MCF 10A (cell line): ENCODE measurements around the gene MRPL14. TPM values are rescaled to one million over a fixed set of nuclear protein-coding genes. Genes with fewer than 3 reads are reported as not detected.
A peak's percentile ranks its signal among the peaks of the same experiment; 100 is the strongest.

ENCODE experiments used
- BruUV-seq: library from RNA; stranded (reverse); fragments of 400-500 nt; replicated peaks from 2 replicates; lab custom pipeline; 2021; lab: Mats Ljungman, UMichigan
- CTCF ChIA-PET: fragments of 300-600 bp; sonication (Branson Sonifier 250); formaldehyde crosslinking; extraction: SDS; loops from one replicate; lab custom pipeline; 2021; ENCODE audit warnings: antibody characterized with exemption, inconsistent platforms; lab: Yijun Ruan, JAX
- POLR2A ChIA-PET: fragments of 300-600, 350-650 bp; sonication (Branson Sonifier 250); formaldehyde crosslinking; extraction: SDS; loops from one replicate; lab custom pipeline; 2020; ENCODE audit warnings: antibody characterized with exemption, inconsistent platforms; lab: Yijun Ruan, JAX
- DNase-seq: peaks from one replicate; pipeline ENCODE4 v3.0.0-alpha.2; 2018; ENCODE audit not compliant: unreplicated experiment
- H3K27ac Mint-ChIP-seq: one replicate; pipeline ENCODE4 v1.8.0; 2022; ENCODE audit warnings: mild to moderate bottlenecking, low read depth, mixed read lengths; ENCODE audit not compliant: unreplicated experiment
- H3K27me3 Mint-ChIP-seq: one replicate; pipeline ENCODE4 v1.8.0; 2022; ENCODE audit warnings: mixed read lengths; ENCODE audit not compliant: insufficient read depth, unreplicated experiment
- H3K36me3 Mint-ChIP-seq: one replicate; pipeline ENCODE4 v1.8.0; 2022; ENCODE audit warnings: mild to moderate bottlenecking, moderate library complexity, mixed read lengths; ENCODE audit not compliant: insufficient read depth, unreplicated experiment
- H3K4me1 Mint-ChIP-seq: one replicate; pipeline ENCODE4 v1.8.0; 2022; ENCODE audit warnings: mixed read lengths; ENCODE audit not compliant: insufficient read depth, unreplicated experiment
- H3K4me3 Mint-ChIP-seq: one replicate; pipeline ENCODE4 v1.8.0; 2022; ENCODE audit warnings: mild to moderate bottlenecking, moderate library complexity, mixed read lengths; ENCODE audit not compliant: unreplicated experiment
- H3K9me3 Mint-ChIP-seq: one replicate; pipeline ENCODE4 v1.8.0; 2022; ENCODE audit warnings: mixed read lengths; ENCODE audit not compliant: unreplicated experiment
- intact Hi-C: fragments of 100-400 bp; cut with micrococcal nuclease; formaldehyde crosslinking; loops from 2 replicates; pipeline ENCODE4 v1.14.1; 2022
- total RNA-seq: library from RNA; stranded (reverse); gene quantifications from 2 replicates; pipeline ENCODE4 v1.2.3, GENCODE V29; 2022
- TF ChIP-seq, protein P1 (sequence below): fragments of 200-600 bp; IDR thresholded peaks from one replicate; pipeline ENCODE4 v1.8.0; 2022; ENCODE audit warnings: antibody characterized with exemption, mild to moderate bottlenecking; ENCODE audit not compliant: unreplicated experiment

The MRPL14 gene
- total RNA-seq, 1 experiment from 2014 or later: 66.8 TPM

DNA sequence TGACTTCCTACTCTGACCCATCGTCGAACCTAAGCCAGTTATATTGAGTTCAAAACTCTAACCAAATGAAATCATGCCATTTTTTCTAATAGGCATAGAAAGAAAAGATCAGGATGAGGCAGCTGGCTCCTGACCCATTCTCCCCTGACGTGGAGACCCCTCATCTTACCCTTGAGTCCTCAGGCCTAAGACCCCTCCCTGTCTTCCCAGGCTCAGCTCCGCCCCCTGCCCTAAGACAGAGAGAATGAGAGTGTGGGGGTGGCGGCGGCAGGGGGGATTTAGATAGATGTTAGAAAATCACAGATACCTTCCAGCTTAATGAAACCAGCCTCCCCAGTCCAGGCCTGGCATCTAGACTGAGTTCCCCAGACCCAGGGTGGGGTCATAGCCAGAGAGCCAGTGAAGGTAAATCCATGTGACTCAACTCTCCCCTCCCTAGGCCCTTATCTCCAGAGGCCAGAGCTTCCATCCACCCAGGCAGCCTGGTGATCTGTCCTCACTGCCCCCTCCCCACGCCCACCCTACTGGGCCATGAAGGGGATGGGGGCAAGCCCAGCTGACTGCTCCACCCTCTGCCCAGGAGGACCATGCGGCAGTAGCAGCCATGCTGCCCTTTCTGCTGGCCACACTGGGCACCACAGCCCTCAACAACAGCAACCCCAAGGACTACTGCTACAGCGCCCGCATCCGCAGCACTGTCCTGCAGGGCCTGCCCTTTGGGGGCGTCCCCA is 6.9 kb upstream of the MRPL14 start:
- Mint-ChIP-seq H3K9me3 (no peaks in the 10 kb centered on the region), H3K4me1 (peaks cover 22% of the 10 kb centered on the region), H3K4me3 (no peak overlapping the region), H3K36me3 (peaks cover 16% of the 10 kb centered on the region), H3K27ac (no peak overlapping the region), H3K27me3 (no peaks in the 10 kb centered on the region)
- intact Hi-C loops: no loop called here
- no TSS peak for BruUV-seq
- TF ChIP-seq, protein P1, sequence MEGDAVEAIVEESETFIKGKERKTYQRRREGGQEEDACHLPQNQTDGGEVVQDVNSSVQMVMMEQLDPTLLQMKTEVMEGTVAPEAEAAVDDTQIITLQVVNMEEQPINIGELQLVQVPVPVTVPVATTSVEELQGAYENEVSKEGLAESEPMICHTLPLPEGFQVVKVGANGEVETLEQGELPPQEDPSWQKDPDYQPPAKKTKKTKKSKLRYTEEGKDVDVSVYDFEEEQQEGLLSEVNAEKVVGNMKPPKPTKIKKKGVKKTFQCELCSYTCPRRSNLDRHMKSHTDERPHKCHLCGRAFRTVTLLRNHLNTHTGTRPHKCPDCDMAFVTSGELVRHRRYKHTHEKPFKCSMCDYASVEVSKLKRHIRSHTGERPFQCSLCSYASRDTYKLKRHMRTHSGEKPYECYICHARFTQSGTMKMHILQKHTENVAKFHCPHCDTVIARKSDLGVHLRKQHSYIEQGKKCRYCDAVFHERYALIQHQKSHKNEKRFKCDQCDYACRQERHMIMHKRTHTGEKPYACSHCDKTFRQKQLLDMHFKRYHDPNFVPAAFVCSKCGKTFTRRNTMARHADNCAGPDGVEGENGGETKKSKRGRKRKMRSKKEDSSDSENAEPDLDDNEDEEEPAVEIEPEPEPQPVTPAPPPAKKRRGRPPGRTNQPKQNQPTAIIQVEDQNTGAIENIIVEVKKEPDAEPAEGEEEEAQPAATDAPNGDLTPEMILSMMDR: no peak
- no peak for DNase-seq
- POLR2A ChIA-PET: interaction anchor here (1.3 kb wide), 1 partner anchor 66 kb away, joined by 4 read pairs; no protein-coding TSS in a partner anchor
- CTCF ChIA-PET: interaction anchor here (0.5 to 2.7 kb wide), 7 partner anchors 17 to 102 kb away, joined by 3 to 9 read pairs (median 4); no protein-coding TSS in a partner anchor

DNA sequence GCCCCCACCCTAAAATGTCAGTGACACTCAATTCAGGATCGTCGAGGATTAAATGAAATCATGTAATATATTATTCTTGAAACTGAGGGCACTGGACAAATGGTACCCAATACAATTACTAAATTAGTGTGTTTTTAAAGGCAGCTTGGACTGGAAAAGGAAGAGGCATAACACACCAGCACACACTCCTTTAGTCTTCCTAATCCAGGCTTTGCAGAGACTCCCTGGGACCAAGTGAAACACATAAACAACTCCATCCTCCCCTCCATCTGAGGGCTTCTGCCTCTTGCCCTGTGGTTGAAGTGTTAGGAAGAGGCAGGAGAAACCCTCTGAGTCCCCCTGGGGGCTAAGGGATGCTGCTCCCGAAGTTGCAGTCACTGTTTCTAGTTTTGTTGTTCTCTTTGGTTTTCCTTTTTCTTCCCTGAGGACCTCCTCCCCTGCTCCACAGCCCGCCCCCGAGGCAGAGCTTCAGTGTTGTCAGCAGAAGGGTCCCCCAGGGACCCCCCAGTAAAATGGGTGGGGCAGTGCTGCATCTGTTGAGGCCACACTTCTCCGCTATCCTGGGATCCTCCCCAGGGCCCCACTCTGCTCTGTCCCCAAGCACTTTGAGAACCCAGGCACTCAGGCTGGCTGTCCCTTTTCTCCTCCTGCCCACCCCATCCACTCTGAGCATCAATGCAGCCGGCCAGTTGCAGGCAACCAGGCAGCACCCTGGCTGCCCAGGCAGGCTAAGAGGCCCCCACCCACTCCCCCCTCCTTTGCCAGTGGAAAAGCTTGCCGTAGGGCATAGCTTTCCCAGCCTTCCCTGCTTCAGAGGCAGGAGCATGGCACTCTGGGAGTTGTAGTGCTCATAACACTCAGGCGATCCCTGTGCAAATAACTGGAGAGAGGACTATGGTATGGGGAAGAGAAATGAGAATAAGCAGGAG is 6.0 kb upstream of the MRPL14 start:
- TF ChIP-seq, protein P1: no peak
- no peaks in the 10 kb centered on the region for H3K9me3 Mint-ChIP-seq
- H3K27me3 Mint-ChIP-seq: no peaks in the 10 kb centered on the region
- peak; percentile 43 for DNase-seq
- peaks cover 22% of the 10 kb centered on the region for H3K4me1 Mint-ChIP-seq
- peak overlapping the region; percentile 18 for H3K27ac Mint-ChIP-seq
- no TSS peak for BruUV-seq
- H3K36me3 Mint-ChIP-seq: peaks cover 16% of the 10 kb centered on the region
- intact Hi-C loops: no loop called here
- H3K4me3 Mint-ChIP-seq: no peak overlapping the region
- ChIA-PET POLR2A (interaction anchor here (1.3 kb wide), 1 partner anchor 67 kb away, joined by 4 read pairs; no protein-coding TSS in a partner anchor), CTCF (interaction anchor here (0.6 to 2.7 kb wide), 10 partner anchors 17 to 363 kb away, joined by 3 to 9 read pairs (median 3); partner anchors contain the start of gene VEGFA)

DNA sequence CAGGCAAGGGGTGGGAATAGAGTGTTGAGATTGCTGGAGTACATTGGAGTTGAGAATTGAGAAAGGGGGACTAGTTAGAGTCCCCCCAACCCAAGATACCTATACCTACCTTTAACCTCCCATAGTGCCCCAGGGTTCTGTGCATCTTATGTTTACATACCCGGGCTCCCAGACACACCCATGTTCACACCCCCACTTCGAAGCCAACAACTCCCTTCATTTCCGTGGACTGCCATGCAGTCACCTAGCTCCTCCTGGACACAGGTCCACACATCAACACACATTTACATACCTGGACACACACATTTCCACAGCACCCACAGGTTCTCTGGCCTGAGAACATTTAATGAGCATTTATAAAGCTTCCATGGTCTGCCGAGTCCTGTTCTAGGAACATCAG is 5.2 kb upstream of the MRPL14 start:
- no peaks in the 10 kb centered on the region for H3K9me3 Mint-ChIP-seq
- peak overlapping the region; percentile 18 for H3K27ac Mint-ChIP-seq
- intact Hi-C loops: no loop called here
- TF ChIP-seq, protein P1: no peak
- peaks cover 15% of the 10 kb centered on the region for H3K36me3 Mint-ChIP-seq
- H3K27me3 Mint-ChIP-seq: no peaks in the 10 kb centered on the region
- ChIA-PET CTCF (interaction anchor here (0.6 to 2.7 kb wide), 5 partner anchors 19 to 37 kb away, joined by 3 to 10 read pairs (median 5); no protein-coding TSS in a partner anchor), POLR2A (interaction anchor here (0.6 kb wide), 1 partner anchor 395 kb away, joined by 4 read pairs; no protein-coding TSS in a partner anchor)
- no peak overlapping the region for H3K4me3 Mint-ChIP-seq
- peaks cover 22% of the 10 kb centered on the region for H3K4me1 Mint-ChIP-seq
- BruUV-seq: no TSS peak
- no peak for DNase-seq
